Peyer's patch (tissue), 4 donors: ENCODE results near the gene WARS2.

Experiments used
- CTCF ChIP-seq, 6 experiments: fragments of 450-650 bp in 4 of 6; fragments of 200-600 bp in 2 of 6; sonication (generic) in 1 of 6; IDR thresholded peaks; one replicate each; pipeline ENCODE4 v1.5.1; 2017 to 2019; ENCODE audit warnings: antibody characterized with exemption in 6 of 6, mild to moderate bottlenecking in 3 of 6, moderate library complexity in 1 of 6
- POLR2A ChIP-seq, 2 donors: fragments of 450-650 bp; IDR thresholded peaks; one replicate each; pipeline ENCODE4 v1.5.1; 2017; ENCODE audit warnings: antibody characterized with exemption in 2 of 2, mild to moderate bottlenecking in 2 of 2, moderate library complexity in 2 of 2

- TF ChIP-seq CTCF (IDR thresholded peaks at IDR 0.05) (no peak), POLR2A (IDR thresholded peaks at IDR 0.05) (no peak)
These were observed 27.7 kb downstream of the WARS2 start for GRCh38 chr1:119112791-119113190.
